ENCODE measurements around the gene FAM135A.

GRCh38 chr6:70601014-70601413 is 187.7 kb downstream of the FAM135A start:
- no peak for TF ChIP-seq EZH2 (IDR thresholded peaks at IDR 0.05; ENCODE audit: low read depth, unreplicated experiment)
- TF ChIP-seq CTCF (conservative IDR thresholded peaks at IDR 0.05; ENCODE audit: low read depth in 2 of 2) = no peak
- TF ChIP-seq, protein P1, sequence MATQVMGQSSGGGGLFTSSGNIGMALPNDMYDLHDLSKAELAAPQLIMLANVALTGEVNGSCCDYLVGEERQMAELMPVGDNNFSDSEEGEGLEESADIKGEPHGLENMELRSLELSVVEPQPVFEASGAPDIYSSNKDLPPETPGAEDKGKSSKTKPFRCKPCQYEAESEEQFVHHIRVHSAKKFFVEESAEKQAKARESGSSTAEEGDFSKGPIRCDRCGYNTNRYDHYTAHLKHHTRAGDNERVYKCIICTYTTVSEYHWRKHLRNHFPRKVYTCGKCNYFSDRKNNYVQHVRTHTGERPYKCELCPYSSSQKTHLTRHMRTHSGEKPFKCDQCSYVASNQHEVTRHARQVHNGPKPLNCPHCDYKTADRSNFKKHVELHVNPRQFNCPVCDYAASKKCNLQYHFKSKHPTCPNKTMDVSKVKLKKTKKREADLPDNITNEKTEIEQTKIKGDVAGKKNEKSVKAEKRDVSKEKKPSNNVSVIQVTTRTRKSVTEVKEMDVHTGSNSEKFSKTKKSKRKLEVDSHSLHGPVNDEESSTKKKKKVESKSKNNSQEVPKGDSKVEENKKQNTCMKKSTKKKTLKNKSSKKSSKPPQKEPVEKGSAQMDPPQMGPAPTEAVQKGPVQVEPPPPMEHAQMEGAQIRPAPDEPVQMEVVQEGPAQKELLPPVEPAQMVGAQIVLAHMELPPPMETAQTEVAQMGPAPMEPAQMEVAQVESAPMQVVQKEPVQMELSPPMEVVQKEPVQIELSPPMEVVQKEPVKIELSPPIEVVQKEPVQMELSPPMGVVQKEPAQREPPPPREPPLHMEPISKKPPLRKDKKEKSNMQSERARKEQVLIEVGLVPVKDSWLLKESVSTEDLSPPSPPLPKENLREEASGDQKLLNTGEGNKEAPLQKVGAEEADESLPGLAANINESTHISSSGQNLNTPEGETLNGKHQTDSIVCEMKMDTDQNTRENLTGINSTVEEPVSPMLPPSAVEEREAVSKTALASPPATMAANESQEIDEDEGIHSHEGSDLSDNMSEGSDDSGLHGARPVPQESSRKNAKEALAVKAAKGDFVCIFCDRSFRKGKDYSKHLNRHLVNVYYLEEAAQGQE (IDR thresholded peaks at IDR 0.05; ENCODE audit: unreplicated experiment) = no peak
- no peak for TF ChIP-seq POLR2AphosphoS5 (IDR thresholded peaks at IDR 0.05; ENCODE audit: low read depth)
- TF ChIP-seq EZH2phosphoT487 (IDR thresholded peaks at IDR 0.05; ENCODE audit: unreplicated experiment) = no peak
- no peak for TF ChIP-seq ZNF331 (CRISPR knock-in tag; IDR thresholded peaks at IDR 0.05; ENCODE audit: low read depth)
- peak; percentile 94 for TF ChIP-seq ZNF462 (CRISPR knock-in tag; IDR thresholded peaks at IDR 0.05)
